ENCODE results near the gene L2HGDH.

The L2HGDH gene

DNA sequence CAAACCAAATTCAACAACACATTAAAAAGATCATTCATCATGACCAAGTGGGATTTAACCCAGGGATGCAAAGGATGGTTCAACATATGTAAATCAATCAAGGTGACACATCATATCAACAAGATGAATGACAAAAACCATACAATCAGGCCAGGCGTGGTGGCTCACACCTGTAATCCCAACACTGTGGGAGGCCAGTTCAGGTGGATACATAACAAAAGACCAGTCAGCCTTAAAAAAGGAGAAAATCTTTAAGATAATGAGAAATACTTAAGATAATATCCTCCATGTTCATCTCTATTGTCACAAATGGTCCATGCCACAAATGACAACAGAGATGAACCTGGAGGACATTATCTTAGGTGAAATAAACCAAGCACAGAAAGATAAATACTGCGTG is 12.4 kb downstream of the L2HGDH start:
- H3K27me3 ChIP-seq (ENCODE audit: control insufficient read depth in 3 of 3, insufficient read depth in 3 of 3, low read depth in 1 of 3, low read length in 3 of 3) = no peaks in the 10 kb centered on the region
- no peak overlapping the region for H3K9ac ChIP-seq (ENCODE audit: low read depth, low read length, poor library complexity)
- H2BK120ac ChIP-seq (ENCODE audit: low read depth, low read length) = no peak overlapping the region
- no peak overlapping the region for H3K18ac ChIP-seq (ENCODE audit: low read length)
- no peak overlapping the region for H3K4me3 ChIP-seq (ENCODE audit: low read length in 2 of 2)
- peaks cover 0 to 35% of the 10 kb centered on the region in 2 donors for H3K36me3 ChIP-seq (replicated peaks in 1 of 2; ENCODE audit: control insufficient read depth in 2 of 2, insufficient read depth in 2 of 2, low read length in 2 of 2)
- no peak overlapping the region for H2BK12ac ChIP-seq (ENCODE audit: low read length)
- no peaks in the 10 kb centered on the region for H3K4me1 ChIP-seq (ENCODE audit: control insufficient read depth in 2 of 2, insufficient read depth in 1 of 2, low read depth in 1 of 2, low read length in 2 of 2)
- no peak overlapping the region for H4K8ac ChIP-seq (ENCODE audit: low read depth, low read length)
- DNase-seq (ENCODE audit: low spot score) = no peak
- H4K91ac ChIP-seq (ENCODE audit: low read depth, low read length, poor library complexity) = no peak overlapping the region
- no peak overlapping the region for H2BK15ac ChIP-seq (ENCODE audit: low read length)
- no peak overlapping the region for H3K4ac ChIP-seq (ENCODE audit: low read length)
- H3K27ac ChIP-seq (replicated peaks; ENCODE audit: low read length) = no peak overlapping the region
- no peak overlapping the region for H2AFZ ChIP-seq (ENCODE audit: low read length)
- H3K14ac ChIP-seq (ENCODE audit: low read length) = no peak overlapping the region
- H2BK5ac ChIP-seq (ENCODE audit: low read length) = no peak overlapping the region
- H3K9me3 ChIP-seq (replicated peaks in 1 of 2; ENCODE audit: control insufficient read depth in 2 of 2, insufficient read depth in 1 of 2, low read depth in 1 of 2, low read length in 2 of 2) = peaks cover 0 to 4% of the 10 kb centered on the region in 2 donors
- H2AK5ac ChIP-seq (ENCODE audit: low read depth, low read length) = no peak overlapping the region
- no CpG with 5 or more reads among the region's 2 CpGs for WGBS, 2 donors (ENCODE audit: extremely low coverage in 2 of 2, insufficient read length in 2 of 2, insufficient replicate concordance in 1 of 2)
- no peak overlapping the region for H3K4me2 ChIP-seq (ENCODE audit: insufficient read depth, low read length, poor library complexity, severe bottlenecking)
- no peak overlapping the region for H3K23ac ChIP-seq (ENCODE audit: low read depth, low read length, poor library complexity)
- peaks cover 3% of the 10 kb centered on the region for H3K79me1 ChIP-seq (ENCODE audit: low read depth, low read length)

- Histone ChIP-seq H2BK12ac (ENCODE audit: low read length) (no peak overlapping the region), H4K8ac (ENCODE audit: low read depth, low read length) (no peak overlapping the region), H2BK120ac (ENCODE audit: low read depth, low read length) (no peak overlapping the region), H3K4me3 (ENCODE audit: low read length in 2 of 2) (no peak overlapping the region), H3K79me1 (ENCODE audit: low read depth, low read length) (no peaks in the 10 kb centered on the region), H2BK5ac (ENCODE audit: low read length) (no peak overlapping the region), H2AFZ (ENCODE audit: low read length) (no peak overlapping the region), H3K14ac (ENCODE audit: low read length) (no peak overlapping the region), H3K18ac (ENCODE audit: low read length) (no peak overlapping the region), H3K27ac (replicated peaks; ENCODE audit: low read length) (no peak overlapping the region), H4K91ac (ENCODE audit: low read depth, low read length, poor library complexity) (no peak overlapping the region), H3K27me3 (ENCODE audit: control insufficient read depth in 3 of 3, insufficient read depth in 3 of 3, low read depth in 1 of 3, low read length in 3 of 3) (no peaks in the 10 kb centered on the region), H3K36me3 (replicated peaks in 1 of 2; ENCODE audit: control insufficient read depth in 2 of 2, insufficient read depth in 2 of 2, low read length in 2 of 2) (peaks cover 2 to 26% of the 10 kb centered on the region in 2 donors), H3K9ac (ENCODE audit: low read depth, low read length, poor library complexity) (no peak overlapping the region), H3K4ac (ENCODE audit: low read length) (no peak overlapping the region), H2BK15ac (ENCODE audit: low read length) (no peak overlapping the region), H3K4me1 (ENCODE audit: control insufficient read depth in 2 of 2, insufficient read depth in 1 of 2, low read depth in 1 of 2, low read length in 2 of 2) (no peaks in the 10 kb centered on the region), H2AK5ac (ENCODE audit: low read depth, low read length) (no peak overlapping the region), H3K9me3 (replicated peaks in 1 of 2; ENCODE audit: control insufficient read depth in 2 of 2, insufficient read depth in 1 of 2, low read depth in 1 of 2, low read length in 2 of 2) (no peaks in the 10 kb centered on the region), H3K4me2 (ENCODE audit: insufficient read depth, low read length, poor library complexity, severe bottlenecking) (no peak overlapping the region), H3K23ac (ENCODE audit: low read depth, low read length, poor library complexity) (no peak overlapping the region)
- WGBS, 2 donors (ENCODE audit: extremely low coverage in 2 of 2, insufficient read length in 2 of 2, insufficient replicate concordance in 1 of 2) = no CpG with 5 or more reads among the region's 5 CpGs
- DNase-seq (ENCODE audit: low spot score) = no peak
Measured at GRCh38 chr14:50290306-50290705, 21.7 kb downstream of the L2HGDH start.

DNA sequence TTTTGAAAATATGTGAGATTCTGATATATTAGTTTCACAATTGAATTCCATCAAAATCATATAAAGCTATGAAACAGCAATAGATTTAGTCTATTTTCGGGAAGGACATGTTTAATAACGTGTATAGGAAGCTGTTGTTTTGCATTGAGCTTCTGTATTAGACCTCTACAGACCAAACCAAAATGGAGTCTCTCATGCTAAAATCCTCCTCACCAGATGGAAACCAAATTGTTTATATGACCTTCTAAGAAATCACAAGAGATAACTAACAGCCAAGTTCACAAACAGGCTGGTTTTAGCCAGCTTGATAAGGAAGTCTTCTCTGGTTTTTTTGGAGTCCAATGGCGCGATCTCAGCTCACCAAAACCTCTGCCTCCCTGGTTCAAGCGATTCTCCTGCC is 23.9 kb downstream of the L2HGDH start:
- Histone ChIP-seq H3K4ac (ENCODE audit: low read length) (no peak overlapping the region), H3K23ac (ENCODE audit: low read depth, low read length, poor library complexity) (no peak overlapping the region), H2BK5ac (ENCODE audit: low read length) (no peak overlapping the region), H3K14ac (ENCODE audit: low read length) (no peak overlapping the region), H3K79me1 (ENCODE audit: low read depth, low read length) (no peaks in the 10 kb centered on the region), H3K18ac (ENCODE audit: low read length) (no peak overlapping the region), H3K36me3 (replicated peaks in 1 of 2; ENCODE audit: control insufficient read depth in 2 of 2, insufficient read depth in 2 of 2, low read length in 2 of 2) (peaks cover 1 to 25% of the 10 kb centered on the region in 2 donors), H4K91ac (ENCODE audit: low read depth, low read length, poor library complexity) (no peak overlapping the region), H2BK12ac (ENCODE audit: low read length) (no peak overlapping the region), H3K4me2 (ENCODE audit: insufficient read depth, low read length, poor library complexity, severe bottlenecking) (no peak overlapping the region), H3K9me3 (replicated peaks in 1 of 2; ENCODE audit: control insufficient read depth in 2 of 2, insufficient read depth in 1 of 2, low read depth in 1 of 2, low read length in 2 of 2) (no peaks in the 10 kb centered on the region), H3K4me3 (ENCODE audit: low read length in 2 of 2) (no peak overlapping the region), H3K27me3 (ENCODE audit: control insufficient read depth in 3 of 3, insufficient read depth in 3 of 3, low read depth in 1 of 3, low read length in 3 of 3) (no peaks in the 10 kb centered on the region), H3K9ac (ENCODE audit: low read depth, low read length, poor library complexity) (no peak overlapping the region), H3K27ac (replicated peaks; ENCODE audit: low read length) (no peak overlapping the region), H2AFZ (ENCODE audit: low read length) (no peak overlapping the region), H2BK120ac (ENCODE audit: low read depth, low read length) (no peak overlapping the region), H2BK15ac (ENCODE audit: low read length) (no peak overlapping the region), H4K8ac (ENCODE audit: low read depth, low read length) (no peak overlapping the region), H2AK5ac (ENCODE audit: low read depth, low read length) (no peak overlapping the region), H3K4me1 (ENCODE audit: control insufficient read depth in 2 of 2, insufficient read depth in 1 of 2, low read depth in 1 of 2, low read length in 2 of 2) (no peaks in the 10 kb centered on the region)
- no CpG with 5 or more reads among the region's 5 CpGs for WGBS, 2 donors (ENCODE audit: extremely low coverage in 2 of 2, insufficient read length in 2 of 2, insufficient replicate concordance in 1 of 2)
- no peak for DNase-seq (ENCODE audit: low spot score)

DNA sequence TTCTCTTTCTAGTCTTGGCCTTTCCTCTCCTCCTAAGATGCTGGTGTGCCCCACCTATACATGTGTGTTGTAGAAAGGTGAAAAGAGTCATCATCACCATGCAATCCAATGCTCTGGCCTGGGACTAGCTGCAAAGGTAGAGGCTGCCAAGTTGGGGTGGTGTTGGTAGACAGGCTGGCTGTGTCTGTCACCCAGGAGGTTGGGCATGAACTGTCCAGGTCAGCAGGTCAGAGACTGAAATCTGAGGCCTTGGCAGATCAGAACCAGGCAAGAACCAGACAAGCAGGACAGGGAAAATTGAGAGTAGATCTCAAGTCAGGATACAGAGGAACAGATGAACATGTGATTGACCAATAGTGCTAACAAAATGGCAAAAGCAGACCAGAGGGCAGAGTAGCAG is 26.2 kb downstream of the L2HGDH start:
- no peak overlapping the region for H2AK5ac ChIP-seq (ENCODE audit: low read depth, low read length)
- no peaks in the 10 kb centered on the region for H3K79me1 ChIP-seq (ENCODE audit: low read depth, low read length)
- H3K4ac ChIP-seq (ENCODE audit: low read length) = no peak overlapping the region
- no peak overlapping the region for H4K91ac ChIP-seq (ENCODE audit: low read depth, low read length, poor library complexity)
- no peak overlapping the region for H4K8ac ChIP-seq (ENCODE audit: low read depth, low read length)
- no peak overlapping the region for H2BK12ac ChIP-seq (ENCODE audit: low read length)
- H2BK5ac ChIP-seq (ENCODE audit: low read length) = no peak overlapping the region
- no peak overlapping the region for H3K14ac ChIP-seq (ENCODE audit: low read length)
- no peaks in the 10 kb centered on the region for H3K4me1 ChIP-seq (ENCODE audit: control insufficient read depth in 2 of 2, insufficient read depth in 1 of 2, low read depth in 1 of 2, low read length in 2 of 2)
- no peak overlapping the region for H3K23ac ChIP-seq (ENCODE audit: low read depth, low read length, poor library complexity)
- DNase-seq (ENCODE audit: low spot score) = no peak
- no peak overlapping the region for H2BK15ac ChIP-seq (ENCODE audit: low read length)
- no peak overlapping the region for H3K4me2 ChIP-seq (ENCODE audit: insufficient read depth, low read length, poor library complexity, severe bottlenecking)
- peaks cover 4 to 27% of the 10 kb centered on the region in 2 donors for H3K36me3 ChIP-seq (replicated peaks in 1 of 2; ENCODE audit: control insufficient read depth in 2 of 2, insufficient read depth in 2 of 2, low read length in 2 of 2)
- no peak overlapping the region for H3K27ac ChIP-seq (replicated peaks; ENCODE audit: low read length)
- H3K9ac ChIP-seq (ENCODE audit: low read depth, low read length, poor library complexity) = no peak overlapping the region
- H2AFZ ChIP-seq (ENCODE audit: low read length) = no peak overlapping the region
- H3K9me3 ChIP-seq (replicated peaks in 1 of 2; ENCODE audit: control insufficient read depth in 2 of 2, insufficient read depth in 1 of 2, low read depth in 1 of 2, low read length in 2 of 2) = no peaks in the 10 kb centered on the region
- H3K27me3 ChIP-seq (ENCODE audit: control insufficient read depth in 3 of 3, insufficient read depth in 3 of 3, low read depth in 1 of 3, low read length in 3 of 3) = no peaks in the 10 kb centered on the region
- no peak overlapping the region for H3K4me3 ChIP-seq (ENCODE audit: low read length in 2 of 2)
- H2BK120ac ChIP-seq (ENCODE audit: low read depth, low read length) = no peak overlapping the region
- H3K18ac ChIP-seq (ENCODE audit: low read length) = no peak overlapping the region
